GM18873 (cell line): ENCODE results near the gene MYO9B.

Source experiments
- ATAC-seq: cut with Tn5 transposase; IDR thresholded peaks from one replicate; pipeline ENCODE4 v1.9.1; 2021; ENCODE audit warnings: mild to moderate bottlenecking, moderate library complexity, moderate number of reproducible peaks; ENCODE audit not compliant: unreplicated experiment, low FRiP score

MYO9B gene

GRCh38 chr19:17235300-17235970, 159.9 kb downstream of the MYO9B start:
- ATAC-seq = peak; percentile 43

- no peak for ATAC-seq
These were observed 160.6 kb downstream of the MYO9B start for GRCh38 chr19:17235971-17236777.

GRCh38 chr19:17236811-17237543, 161.4 kb downstream of the MYO9B start:
- ATAC-seq = no peak

- no peak for ATAC-seq
These were observed 162.4 kb downstream of the MYO9B start for GRCh38 chr19:17237747-17238706.

GRCh38 chr19:17240062-17240752, 164.6 kb downstream of the MYO9B start:
- no peak for ATAC-seq

- no peak for ATAC-seq
These were observed 165.3 kb downstream of the MYO9B start for GRCh38 chr19:17240826-17241399.

- ATAC-seq = no peak
These were observed 167.0 kb downstream of the MYO9B start for GRCh38 chr19:17242431-17243208.

- no peak for ATAC-seq
These were observed 167.7 kb downstream of the MYO9B start for GRCh38 chr19:17243211-17243829.

- ATAC-seq = no peak
These were observed 168.4 kb downstream of the MYO9B start for GRCh38 chr19:17243830-17244617.

- ATAC-seq = no peak
These were observed 169.3 kb downstream of the MYO9B start for GRCh38 chr19:17244618-17245534.

- no peak for ATAC-seq
These were observed 170.0 kb downstream of the MYO9B start, which contains the start of gene NR2F6 for GRCh38 chr19:17245535-17245984. Gene NR2F6, minus strand, starts transcription at chr19:17245919. Its CDS starts 699 bp downstream, at chr19:17245220.

- no peak for ATAC-seq
These were observed 171.3 kb downstream of the MYO9B start for GRCh38 chr19:17246681-17247425.

- ATAC-seq = no peak
These were observed 172.6 kb downstream of the MYO9B start for GRCh38 chr19:17248011-17248776.

GRCh38 chr19:17249887-17250548, 174.4 kb downstream of the MYO9B start:
- no peak for ATAC-seq
